GM21529 (cell line): ENCODE measurements around the gene BIN1.
A peak's percentile ranks its signal among the peaks of the same experiment; 100 is the strongest.

ENCODE experiments used
- ATAC-seq: cut with Tn5 transposase; IDR thresholded peaks from one replicate; pipeline ENCODE4 v1.9.1; 2021; ENCODE audit not compliant: unreplicated experiment

BIN1 gene, protein sequence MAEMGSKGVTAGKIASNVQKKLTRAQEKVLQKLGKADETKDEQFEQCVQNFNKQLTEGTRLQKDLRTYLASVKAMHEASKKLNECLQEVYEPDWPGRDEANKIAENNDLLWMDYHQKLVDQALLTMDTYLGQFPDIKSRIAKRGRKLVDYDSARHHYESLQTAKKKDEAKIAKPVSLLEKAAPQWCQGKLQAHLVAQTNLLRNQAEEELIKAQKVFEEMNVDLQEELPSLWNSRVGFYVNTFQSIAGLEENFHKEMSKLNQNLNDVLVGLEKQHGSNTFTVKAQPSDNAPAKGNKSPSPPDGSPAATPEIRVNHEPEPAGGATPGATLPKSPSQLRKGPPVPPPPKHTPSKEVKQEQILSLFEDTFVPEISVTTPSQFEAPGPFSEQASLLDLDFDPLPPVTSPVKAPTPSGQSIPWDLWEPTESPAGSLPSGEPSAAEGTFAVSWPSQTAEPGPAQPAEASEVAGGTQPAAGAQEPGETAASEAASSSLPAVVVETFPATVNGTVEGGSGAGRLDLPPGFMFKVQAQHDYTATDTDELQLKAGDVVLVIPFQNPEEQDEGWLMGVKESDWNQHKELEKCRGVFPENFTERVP

DNA sequence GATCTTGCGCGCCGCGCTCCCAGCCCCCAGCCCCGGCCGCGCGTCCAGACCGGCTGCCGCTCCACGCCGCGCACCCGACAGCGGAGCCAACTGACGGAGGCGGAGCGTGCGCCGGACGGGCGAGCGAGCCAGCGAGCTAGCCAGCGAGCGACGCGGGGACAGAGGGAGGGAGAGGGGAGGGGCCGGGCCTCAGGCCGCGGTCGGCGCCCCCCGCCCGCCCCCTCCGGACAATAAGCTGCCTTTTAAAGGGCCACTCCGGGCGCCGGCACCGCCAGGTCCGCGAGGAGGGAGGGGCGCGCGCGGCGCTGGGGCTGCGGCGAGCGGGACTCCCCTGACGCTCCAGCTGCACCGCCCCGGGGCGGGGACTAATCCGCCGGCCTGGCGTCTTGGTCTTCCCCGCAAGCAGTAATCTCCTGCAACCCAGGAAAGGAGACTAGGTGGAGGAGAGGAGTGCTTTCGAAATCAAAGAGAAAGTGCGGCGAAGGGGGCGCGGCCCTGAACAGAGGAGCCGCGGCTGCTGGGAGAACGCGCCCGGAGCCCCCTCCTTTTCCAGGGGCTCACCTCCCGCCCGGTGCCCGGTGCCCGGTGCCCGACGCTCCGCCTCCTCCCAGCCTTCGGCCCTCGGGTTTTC lies at the start of gene BIN1:
TSS of gene BIN1 (minus strand) at position 164 of the 631 bp plus-strand sequence. CDS start 211 bp downstream, outside the sequence.
- ATAC-seq, result peak; percentile 93

DNA sequence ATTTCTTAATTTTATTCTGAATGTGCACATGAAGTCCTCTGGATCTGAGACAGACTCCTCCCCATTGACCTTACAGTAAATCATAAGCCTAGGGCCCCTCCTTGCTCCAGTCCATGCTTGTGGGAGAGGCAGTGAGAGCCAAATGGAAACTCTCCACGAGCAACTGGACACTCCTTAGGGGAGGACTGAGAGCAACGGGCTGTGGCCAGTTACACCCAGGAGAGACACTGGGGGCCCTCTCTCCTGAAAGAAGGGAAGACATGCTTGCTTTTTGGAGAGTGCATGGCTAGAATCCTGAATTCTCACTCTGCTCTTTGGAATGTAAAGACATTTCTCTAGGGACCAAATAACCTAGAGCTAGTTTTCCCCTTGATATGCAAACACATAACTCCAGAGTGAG lies 49.0 kb upstream of the BIN1 start:
- no peak for ATAC-seq

DNA sequence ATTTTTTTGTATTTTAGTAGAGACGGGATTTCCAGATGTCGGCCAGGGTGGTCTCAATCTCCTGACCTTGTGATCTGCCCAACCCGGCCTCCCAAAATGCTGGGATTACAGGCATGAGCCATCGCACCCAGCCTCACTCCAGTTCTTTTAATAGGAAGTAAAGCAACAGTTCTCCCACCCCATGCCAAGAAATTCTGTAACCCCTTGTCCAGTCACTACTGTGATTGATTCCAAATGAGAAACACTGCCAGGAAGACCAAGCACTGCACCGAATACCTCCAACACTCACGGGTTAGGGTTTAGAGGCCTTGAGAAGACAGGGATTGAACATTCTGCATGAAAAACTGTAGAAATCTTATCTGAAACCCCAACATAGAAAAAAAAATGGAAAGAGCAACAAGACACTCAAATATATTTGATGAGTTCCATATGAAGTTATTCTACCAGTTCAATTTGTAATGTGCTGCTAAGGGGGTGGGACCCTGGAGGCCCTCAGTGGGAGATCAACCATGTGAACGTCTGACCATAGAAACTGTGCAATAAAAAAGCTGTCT lies 48.2 kb upstream of the BIN1 start:
- no peak for ATAC-seq

DNA sequence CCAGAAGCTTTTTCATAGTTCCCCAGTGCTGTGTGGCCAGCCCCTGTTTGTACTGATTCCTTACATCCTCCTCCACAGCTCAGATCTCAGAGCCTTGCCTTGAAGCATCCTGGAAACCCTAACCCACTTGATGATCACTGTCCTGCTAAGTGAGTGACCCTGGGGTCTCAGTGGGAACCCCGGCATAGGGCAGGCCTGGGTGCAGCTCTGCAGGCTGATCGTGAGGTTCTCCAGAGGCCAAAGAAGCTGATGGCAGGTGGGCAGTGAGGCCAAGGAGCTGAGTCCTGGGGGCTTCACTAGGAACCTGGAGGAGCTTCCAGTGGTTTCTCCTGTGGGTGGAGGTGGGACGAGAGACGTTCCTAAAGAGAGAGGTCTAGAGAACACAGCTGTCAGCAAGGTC lies 47.4 kb upstream of the BIN1 start:
- ATAC-seq, result no peak

DNA sequence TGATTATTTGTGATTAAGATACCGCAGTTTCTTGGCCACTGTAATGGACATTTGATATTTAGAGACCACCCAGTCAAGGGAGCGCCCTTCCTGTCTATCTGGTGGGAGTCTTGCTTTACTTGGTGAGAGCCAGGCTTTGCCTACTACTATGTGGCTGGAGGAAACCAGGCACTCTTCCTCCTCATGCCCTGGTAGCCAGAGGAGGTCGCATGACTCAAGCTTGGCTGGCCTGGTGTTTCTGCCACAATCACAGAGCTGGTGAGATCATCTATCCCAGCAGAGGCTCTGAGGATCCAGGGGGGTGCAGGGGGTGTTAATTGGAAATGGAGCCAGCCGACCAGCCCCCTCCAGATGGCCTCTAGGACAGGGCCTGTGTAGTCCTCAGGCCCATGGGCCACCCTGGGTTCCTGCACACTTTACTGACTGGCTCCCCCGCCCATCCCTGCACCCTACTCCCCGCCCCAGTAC lies 46.8 kb upstream of the BIN1 start:
- no peak for ATAC-seq

DNA sequence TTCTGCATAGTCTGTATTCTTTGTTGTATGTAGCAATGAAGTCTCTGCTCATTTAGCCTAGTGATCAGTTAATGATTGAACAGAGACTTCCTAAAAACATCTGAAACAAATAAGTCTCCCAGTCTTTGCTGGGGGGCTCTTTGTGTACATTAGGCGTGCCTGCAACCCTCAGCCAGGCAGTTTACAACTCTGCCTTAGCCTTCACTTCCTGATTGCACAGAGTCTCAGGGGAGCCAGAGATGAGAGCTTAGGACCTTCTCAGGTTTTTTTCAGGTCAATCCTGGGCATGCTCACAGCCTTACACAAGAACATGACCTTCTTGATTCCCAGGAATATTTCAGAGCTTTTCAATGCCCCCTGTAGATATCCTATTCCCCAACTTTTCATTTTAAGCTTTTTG lies 44.0 kb upstream of the BIN1 start:
- ATAC-seq, result no peak

DNA sequence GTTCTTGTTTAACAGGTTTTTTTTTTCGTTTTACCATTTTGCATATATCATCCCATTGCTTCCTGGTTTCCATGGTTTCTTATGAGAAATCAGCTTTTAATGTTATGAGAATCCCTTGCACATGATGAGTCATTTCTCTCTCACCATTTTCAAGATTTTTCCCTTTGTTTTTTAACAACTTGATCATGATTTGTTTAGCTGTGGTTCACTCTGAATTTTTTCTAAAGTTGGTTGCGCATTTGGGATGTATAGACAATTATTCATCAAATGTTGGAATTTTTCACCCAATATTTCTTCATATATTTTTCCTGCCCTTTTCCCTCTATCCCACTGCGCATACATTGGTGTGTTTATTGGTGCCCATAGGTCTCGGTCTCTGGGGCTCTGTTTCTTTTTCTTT lies 42.4 kb upstream of the BIN1 start:
- no peak for ATAC-seq

DNA sequence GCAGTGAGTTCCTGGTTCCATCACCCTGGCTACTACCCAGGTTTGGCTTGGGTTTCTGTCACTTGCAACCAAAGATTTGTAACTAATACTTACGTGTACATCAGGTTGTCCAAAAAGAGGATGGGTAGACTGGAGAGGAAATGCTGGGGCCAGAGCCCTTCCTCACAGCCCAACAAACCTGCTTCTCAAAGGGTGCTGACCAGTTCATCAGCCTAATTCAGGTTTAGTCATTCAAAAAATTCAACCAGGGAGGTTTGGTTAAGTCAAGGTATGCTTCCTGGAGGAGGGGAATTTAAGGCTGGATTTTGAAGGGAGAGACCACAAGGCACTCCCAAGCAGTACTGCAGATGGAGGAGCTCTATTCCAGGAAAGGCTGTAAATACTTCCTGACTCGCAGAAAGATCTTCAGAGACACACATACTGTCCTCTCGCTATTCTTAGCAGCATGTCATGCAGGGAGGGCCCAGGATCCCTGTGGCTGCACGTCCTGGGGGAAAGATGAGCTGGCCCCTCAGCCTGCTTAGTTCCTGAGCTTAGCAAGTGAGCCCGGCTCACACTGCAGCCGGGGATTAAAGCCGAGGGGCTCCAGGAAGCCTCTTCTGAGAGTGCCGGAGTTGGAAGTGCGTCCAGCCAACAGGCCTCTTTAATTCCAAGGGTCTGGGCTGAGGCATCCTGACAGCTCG lies 40.0 kb upstream of the BIN1 start:
- ATAC-seq, result no peak

DNA sequence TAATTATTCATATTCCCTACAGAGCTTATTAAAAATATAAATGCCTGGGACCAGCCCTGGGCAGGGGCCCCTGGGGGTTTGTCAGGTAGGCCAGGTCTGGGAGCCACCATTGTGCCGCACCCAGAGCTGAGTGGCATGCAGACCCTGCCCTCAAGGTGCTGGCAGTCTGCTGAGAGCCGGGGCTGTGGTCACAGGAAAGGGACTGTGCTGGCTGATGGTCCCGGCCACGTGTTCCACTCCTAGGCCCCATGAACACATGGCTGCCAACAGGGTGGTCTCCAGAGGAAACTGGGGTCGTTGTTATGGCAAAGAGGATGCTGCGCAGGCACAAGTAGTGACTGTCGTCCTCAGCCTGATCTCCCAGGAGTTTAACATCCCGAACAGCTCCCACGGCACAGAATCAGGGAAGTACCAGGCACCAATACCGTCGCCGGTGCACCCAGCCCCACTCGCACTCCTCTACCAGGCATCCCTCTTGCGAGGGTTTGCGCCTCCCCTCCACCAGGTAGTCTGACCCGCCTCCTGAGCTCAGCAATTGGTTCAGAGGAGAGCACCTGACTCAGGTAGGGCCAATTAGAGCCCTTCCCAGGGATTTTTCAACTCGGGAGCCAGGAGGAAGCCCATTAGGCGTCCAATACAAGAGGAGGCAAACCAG lies 39.2 kb upstream of the BIN1 start:
- no peak for ATAC-seq

DNA sequence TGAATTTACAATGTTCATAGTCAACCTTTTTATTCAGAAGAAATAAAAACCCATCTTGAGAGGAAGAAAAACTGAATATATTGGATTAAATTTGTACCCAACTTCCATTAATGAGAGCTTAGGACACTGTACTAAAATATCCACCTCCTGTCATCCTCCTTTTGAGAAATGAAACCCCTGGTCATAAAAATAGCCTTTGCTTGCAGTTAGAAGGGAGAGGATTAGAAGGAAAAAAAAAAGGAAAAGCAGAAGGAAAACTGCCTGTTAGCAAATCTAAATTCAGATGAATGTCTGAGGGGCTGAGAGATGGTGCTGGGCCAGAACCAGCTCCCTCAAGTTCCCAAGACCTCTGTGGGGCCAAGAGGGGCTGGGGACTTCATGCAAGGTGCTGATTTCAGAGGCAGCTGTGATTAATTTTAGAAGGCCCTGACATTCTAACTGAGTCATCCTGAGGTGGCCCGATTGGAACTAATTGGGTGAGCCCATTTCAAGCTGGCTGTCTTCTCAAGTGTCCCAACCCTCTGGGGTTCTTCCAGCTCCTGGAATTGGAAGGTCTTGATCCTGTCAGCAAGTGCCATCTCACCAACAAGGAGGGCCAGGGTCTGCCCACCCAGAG lies 38.4 kb upstream of the BIN1 start:
- no peak for ATAC-seq

DNA sequence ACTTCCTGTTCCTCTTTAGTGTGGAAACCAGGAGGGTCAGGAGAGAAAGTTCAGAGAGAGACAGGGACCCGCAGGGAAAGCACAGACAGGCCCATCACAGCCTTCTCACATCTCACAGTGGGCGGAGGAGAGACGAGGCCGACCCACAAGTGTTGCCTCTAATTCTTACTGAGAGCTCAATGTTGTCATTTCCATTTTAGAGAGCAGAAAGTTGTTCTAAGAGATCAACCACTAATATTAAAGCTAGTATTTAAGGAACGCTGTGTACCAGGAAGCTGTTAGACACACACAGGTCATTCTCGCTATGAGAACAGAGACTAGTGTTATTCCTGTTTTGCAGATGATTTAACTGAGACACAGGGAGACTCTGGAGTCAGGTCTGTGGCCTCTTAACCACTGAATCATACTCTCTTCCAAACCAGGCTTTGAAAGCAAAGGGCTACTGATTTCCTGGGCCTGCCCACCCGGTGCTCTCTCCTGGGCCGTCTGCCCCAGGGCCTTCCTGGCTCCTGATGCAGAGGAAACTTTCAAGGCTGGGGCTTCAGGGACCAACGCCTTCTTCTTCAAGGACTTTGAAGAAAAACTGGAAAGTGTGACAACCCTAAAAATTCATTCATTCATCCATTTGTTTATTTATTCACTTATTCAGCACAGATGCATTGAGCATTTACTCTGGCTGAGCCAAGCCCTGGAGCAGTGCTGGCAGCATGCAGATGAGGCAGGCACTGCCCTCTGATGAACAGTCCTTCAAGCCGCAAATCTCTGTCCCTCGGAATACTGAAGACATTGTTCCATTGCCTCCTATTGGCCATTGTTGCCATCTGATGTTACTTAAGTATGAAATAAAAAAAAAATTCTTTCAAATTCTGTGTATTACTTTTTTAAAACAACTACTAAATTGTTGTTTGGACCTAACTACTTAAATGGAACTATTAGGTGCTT lies 37.2 kb upstream of the BIN1 start:
- ATAC-seq, result no peak

DNA sequence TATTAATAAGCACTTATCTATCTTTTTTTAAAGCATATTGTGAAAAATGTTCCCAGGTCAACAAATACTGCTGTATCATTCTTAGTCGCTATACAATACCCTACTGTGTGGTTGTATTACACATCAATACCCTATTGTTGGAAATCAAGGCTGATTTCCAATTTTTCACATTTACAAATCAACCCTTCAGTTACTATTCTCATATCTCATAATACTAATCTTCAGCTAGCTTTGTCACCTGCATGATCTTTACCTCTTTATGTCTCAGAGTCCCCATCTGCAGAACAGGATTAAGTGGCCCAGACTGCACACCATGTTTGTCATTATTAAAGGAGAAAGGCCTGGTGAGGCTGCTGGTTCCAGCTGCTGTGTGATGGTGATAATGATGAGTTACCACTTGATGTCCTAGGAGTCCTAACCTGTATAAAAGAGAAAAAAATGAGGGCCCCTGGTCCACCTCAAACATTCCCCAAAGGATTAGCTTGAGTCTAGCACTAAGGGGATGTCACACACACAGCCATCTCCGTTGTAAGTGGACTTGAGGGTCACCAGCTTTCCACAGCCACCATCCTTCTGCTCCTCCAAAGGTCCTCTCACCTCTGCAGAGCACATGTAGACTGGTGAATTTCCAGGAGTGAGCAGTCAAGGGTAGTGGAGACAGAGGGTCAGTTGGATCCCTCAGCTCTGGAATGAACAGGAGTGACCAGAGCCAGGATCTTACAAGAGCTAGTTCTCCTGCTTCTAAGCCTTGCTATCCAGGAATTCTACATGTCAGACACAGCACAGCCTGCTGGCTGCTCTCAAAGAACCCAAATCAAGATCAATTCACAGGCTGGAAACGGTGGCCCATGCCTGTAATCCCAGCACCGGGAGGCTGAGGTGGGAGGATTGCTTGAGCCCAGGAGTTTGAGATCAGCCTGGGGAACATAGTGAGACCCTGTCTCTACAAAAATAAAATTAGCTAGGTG lies 36.0 kb upstream of the BIN1 start:
- ATAC-seq, result no peak

DNA sequence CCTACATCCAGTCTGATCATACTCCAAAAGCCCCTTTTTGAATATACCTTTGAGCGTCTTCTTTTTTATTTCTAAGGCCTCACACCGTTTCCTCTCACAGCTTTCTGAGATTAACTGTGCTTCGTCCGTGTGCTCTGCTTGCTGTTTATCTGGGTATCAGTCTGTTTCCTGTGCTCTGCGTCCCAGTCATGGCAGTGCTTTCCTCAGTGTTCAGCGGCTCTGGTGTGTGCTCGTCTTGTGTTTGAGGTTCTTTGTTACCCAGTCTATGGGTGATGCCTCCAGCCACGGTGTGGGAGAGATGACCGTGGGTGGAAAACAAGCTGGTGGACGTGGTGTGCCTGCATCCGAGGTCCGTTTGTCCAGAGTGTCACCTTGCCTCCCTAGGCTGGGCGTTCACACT lies 33.6 kb upstream of the BIN1 start:
- ATAC-seq, result no peak

DNA sequence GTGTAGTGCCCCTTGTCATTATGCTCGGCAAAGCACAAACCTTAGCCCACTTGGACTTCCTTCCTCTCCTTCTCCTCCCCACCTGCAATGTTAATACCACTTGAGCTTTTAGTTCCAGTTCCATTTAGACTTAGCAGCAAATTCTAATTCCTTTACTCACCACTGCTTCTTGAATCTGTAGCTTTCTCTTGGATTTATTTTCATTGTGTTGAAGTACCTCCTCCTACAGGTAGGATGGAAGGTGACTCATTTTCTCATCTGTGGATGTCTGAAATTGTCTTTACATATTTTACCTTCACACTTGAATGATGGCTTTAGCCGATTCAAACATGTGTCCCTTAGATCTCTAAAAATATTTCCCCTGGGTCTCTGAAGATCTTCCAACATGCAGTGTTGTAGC lies 32.8 kb upstream of the BIN1 start:
- ATAC-seq, result no peak

DNA sequence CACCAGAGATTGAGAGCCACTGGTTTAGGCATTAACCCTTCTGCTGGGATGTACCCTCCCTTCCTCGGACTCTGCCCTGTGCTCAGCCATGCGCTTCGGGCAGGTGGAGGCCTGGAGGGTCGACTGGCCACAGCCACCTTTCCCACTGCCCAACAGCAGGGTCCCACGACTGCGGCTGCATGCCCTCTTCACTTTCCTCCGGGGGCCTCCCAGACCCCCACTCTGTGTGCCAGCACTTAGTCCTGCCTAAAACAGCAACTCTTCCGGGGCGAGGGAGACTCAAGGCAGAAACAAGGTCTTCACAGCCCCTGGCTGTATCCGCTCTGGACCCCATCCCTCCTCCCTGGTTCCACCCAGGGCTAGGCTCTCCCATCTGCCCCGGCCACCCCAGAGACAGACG lies 31.3 kb upstream of the BIN1 start:
- no peak for ATAC-seq

DNA sequence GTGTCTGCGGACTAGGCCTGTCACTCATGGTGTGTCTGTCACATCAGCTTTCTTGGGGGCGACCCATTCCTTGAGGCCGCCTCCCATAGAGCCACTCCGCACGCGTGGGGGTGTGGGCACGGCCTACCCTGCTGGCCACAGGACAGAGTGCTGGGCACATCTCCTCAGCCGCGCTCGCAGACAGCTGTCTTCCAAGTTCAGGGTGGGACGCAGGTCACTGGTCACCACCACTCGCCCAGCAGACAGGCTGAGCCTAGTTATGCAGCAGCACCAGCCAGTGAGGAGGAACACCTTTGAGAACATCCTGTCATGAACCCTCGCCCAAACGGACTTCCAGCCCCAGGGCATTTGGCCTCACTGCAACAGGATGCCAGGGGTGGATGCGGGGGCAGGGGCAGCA lies 30.8 kb upstream of the BIN1 start:
- ATAC-seq, result no peak

DNA sequence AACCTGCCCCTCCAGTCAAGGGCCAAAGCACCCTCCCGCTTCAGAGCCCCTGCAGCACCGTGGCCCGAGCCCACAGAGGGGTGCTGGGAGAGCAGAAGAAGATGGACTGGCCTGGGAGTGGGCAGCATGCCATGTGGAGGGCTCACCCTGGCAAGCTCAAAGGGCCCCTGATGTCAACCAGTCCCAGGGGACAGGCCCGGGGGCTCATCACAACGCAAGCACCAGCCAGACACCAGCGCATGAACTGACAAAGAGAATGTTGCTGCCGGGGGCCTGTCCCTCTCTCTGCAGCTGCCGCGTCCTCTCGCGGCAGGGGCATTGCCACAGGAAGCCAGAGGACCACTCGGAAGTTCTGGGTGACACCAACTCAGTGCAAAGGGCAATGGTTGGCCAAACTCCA lies 30.3 kb upstream of the BIN1 start:
- ATAC-seq, result no peak
